HG03520 (cell line): ENCODE results near the gene ELL.

Experiments
- ATAC-seq: cut with Tn5 transposase; IDR thresholded peaks from one replicate; pipeline ENCODE4 v1.9.1; 2021; ENCODE audit warnings: mild to moderate bottlenecking, moderate library complexity; ENCODE audit not compliant: unreplicated experiment

Gene ELL

GRCh38 chr19:18449552-18449951, 72.3 kb downstream of the ELL start:
- ATAC-seq: no peak

- no peak for ATAC-seq
Measured at GRCh38 chr19:18446811-18447359, 75.0 kb downstream of the ELL start.

- no peak for ATAC-seq
Measured at GRCh38 chr19:18446145-18446810, 75.6 kb downstream of the ELL start.

DNA sequence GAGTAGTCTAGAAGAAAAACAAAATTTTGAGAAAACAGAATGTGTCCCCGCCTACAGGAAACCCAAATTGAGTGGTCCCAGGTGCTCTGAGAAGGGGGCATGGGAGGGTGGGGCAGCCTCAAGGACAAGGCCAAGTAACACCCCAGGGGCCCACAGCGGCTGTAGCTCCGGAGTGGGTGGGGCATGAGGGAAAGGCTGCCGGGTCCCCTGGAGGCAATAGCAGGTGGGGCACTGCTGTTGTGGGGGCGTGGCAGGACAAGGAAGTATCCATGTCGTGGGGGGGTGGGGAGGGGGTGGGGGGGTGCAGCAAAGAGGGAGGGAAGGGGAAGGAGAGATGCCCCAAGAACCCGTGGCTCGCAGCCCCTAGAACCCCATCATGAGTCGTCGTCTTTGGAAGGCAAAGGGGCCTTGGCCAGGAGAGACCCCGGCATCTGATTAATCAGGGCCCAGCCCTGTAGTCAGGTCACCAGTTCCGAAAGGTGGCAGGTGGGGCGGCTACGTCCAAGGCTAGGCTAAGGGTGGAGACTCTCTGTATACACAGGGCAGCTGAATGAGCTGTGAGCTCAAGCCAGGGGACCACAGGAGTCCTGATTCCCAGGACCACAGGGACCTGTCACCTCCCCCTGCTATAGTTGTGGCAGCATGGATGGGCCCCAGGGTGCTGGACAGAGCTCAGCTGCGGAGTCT, 76.5 kb downstream of the ELL start:
- no peak for ATAC-seq

DNA sequence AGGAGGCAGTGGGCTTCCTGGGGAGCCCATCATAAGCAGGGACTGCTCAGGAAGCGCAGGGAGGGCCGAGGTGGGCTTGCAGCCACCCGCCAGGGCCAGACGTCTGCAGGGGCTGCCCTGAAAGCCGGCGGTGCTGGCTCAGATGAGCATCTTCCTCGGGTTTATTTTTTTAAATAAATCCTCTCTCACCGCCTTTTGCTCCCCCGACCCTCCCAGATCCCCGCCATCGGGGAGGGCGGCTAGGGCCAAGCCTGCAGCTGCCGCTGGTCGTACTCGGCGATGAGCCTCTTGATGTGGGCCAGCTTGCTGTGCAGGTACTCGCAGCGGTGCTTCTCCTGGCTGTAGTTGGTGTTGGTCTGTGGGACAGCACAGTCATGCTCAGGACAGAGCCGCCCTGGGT, 77.4 kb downstream of the ELL start:
- no peak for ATAC-seq

DNA sequence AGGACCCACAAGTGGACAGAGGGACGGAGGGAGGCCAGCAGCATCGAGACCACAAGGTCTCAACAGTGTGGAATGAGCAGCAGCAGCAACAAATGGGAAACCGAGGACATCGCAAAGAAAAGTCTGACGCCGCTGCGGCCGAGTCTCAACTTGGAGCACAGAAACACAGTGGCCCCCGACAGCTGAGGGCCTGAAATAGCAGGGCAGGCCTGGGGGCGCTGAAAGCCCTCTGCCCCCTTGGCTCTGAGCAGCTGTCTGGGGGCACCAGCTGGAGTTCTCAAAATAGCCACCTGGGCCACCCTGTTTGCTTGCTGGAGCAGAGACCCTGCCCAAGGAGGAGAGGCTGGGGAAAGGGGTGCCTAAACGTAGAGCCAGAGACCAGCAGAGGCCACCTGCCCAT, 78.0 kb downstream of the ELL start:
- ATAC-seq: no peak

DNA sequence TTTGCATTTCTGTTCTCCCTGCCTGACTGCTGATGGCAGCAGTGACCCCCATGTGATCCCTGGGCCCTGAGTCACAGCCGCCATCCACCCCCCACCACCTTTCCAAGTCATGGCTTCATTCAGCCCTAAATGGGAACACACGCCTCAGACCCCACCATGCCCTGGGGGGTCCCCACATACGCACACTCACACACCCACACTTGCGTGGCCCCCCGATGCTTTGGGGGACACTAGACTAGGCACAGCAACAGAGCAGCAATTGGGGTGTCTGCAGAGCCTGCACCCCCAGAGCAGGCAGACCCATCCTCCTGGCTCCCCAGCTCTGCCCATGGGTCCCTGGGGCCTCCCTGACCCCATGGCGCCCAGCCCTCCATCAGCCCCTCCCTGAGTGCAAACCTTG, 78.5 kb downstream of the ELL start:
- no peak for ATAC-seq

GRCh38 chr19:18442941-18443340, 78.9 kb downstream of the ELL start:
- ATAC-seq: no peak

GRCh38 chr19:18441804-18442788, 79.8 kb downstream of the ELL start:
- ATAC-seq: no peak

DNA sequence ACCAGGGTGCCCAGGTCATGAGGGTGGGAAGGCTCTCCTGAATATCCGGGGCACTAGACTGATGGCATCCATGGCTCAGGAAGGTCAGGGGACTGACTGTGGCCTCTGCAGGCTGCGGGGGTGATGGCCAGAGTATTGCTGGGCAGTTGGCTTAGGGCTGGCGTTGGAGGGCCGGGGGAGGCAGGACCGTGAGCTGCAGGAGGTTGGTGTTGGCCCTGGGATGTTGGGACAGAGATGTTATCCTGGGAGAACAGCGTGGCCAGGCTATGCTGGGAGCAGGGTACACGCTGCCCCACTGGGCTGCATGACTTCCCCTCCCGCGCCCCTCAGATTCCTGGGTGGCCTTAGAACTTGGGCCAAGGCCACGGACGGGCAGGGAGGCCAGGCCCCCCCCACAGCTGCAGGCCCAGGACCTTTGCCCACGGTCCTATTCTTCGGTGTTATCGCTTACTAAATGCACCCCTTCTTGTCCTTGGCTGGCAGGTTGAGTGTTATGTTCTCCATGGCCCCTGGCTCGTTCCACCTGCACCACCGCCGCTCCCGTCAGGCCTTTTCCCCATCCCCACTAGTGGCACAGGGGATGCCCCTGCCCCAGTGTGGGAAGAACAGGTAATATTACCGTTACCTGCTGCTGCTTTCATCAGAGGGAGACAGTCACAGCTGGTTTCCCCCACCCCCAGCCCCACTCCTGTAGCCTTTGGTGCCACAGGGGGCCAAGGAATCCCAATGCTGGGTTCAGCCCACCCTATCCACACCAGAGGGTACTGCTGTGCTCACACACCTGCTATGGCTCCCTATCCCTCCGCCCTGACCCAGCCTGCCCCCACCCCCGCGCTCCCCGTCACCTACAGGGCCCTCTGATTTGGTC, 80.7 kb downstream of the ELL start:
- no peak for ATAC-seq

DNA sequence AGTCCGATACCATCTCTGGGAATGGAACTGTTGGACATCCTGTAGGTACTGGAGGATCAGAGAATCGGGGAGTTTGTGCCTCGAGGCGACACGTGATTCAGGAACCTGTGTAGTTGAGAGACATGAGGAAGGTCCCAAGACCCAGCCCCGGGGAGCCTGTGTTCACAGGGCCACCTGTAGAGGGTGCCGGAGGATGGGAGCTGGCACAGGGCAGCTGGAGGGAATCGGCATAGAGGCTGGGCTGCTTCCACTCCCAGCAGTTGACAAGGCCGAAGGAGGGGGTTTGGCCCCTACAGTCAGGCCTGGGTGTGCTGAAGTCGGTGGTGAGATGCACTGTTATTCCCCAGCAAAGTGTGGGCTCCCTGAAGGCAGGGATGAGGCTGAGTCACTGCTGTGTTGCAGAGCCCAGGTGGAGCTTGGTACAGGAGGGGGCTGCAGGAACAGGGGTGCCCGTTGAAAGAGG, 81.4 kb downstream of the ELL start:
- ATAC-seq: no peak

GRCh38 chr19:18439910-18440237, 82.0 kb downstream of the ELL start:
- no peak for ATAC-seq

- no peak for ATAC-seq
Measured at GRCh38 chr19:18439025-18439909, 82.6 kb downstream of the ELL start.

- ATAC-seq: no peak
Measured at GRCh38 chr19:18438331-18439024, 83.4 kb downstream of the ELL start.

- no peak for ATAC-seq
Measured at GRCh38 chr19:18437491-18438330, 84.2 kb downstream of the ELL start, which contains the start of gene ISYNA1. Gene ISYNA1 (minus strand): TSS chr19:18438133. CDS start chr19:18437979, 154 bp downstream.

DNA sequence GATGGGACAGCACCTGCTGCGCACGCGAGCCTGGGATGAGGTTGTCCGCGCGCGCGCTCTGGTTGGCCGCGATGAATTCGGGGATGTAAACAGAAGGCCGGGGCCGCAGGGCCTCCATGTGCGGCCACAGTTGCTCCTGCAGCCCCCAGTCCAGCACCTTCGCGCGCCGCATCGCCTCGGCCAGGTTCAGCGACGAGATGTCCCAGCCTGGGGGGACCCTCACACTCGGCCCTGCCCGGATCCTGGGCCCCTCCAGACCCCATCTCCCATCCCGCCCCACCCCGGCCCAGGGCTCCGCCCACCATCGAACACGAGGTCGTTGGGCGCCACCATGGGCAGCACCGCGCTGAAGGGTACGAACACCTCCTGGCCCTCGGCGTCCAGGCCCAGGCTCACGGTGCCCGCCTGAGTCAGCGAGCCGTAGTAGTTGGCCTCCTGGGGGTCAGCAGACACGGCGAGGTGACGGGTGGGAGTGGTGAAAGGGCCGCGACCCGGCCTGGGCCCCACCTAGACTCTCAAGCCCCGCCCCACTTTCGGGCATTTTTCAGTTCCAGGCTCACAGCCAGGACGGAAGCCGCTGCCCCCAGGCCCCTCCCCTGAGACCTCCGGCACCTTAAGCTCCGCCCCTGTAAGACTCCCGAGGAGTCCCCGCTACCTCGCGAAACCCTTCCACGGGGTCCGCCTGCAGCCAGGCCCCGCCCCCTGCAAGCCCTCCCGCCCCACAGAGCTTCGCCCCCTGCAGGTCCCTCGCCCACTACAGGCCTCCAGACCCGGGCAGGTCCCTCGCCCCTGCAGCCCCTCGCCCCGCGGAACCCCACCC, 85.0 kb downstream of the ELL start:
- no peak for ATAC-seq
